ENCODE data around the gene ECI1.
"Not testable (repeated sequence)": the region's sequence is repeated elsewhere in the genome, so short reads cannot be mapped to it uniquely, and the experiment has no call there.

Gene ECI1

DNA sequence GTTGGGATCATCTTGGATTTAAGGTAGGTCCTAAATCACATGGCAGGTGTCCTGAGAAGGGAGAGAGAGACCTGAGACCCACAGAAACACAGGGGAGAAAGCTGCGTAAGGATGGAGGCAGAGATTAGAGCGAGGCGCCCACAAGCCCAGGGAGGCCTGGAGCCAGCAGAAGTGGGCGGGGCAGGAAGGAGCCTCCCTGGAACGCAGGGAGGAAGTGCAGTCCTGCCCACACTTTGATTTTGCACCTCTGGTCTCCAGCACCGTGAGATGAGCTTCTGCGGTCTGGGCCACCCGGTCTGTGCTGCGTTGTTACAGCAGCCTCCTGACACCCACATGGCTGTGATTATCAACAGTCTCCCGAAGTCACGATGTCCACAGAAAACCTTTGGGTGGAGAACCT is 8.8 kb downstream of the ECI1 start:
- Histone ChIP-seq H3K4me1 (ENCODE audit: low read length) (no peaks in the 10 kb centered on the region), H3K36me3 (replicated peaks; ENCODE audit: insufficient read depth, low read length) (peaks cover 5% of the 10 kb centered on the region; the same call in 1 of the 2 replicates), H3K27ac (ENCODE audit: low read length) (no peak overlapping the region)

DNA sequence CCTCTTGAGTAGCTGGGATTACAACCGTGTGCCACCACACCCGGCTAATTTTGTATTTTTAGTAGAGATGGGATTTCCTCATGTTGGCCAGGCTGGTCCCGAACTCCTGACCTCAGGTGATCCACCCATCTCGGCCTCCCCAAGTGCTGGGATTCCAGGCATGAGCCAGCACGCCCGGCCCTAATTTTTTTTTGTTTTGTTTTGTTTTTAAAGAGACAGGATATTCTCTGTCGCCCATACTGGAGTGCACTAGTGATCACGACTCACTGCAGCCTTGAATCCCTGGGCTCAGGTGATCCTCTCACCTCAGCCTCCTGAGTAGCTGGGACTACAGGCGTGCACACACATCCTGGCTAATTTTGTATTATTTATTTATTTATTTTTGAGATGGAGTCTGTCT is 11.1 kb downstream of the ECI1 start:
- not testable (repeated sequence) for H3K79me2 ChIP-seq (ENCODE audit: low read length); H3K9me3 ChIP-seq (replicated peaks; ENCODE audit: insufficient read depth, low read length); H3K9ac ChIP-seq (ENCODE audit: low read length); H3K4me2 ChIP-seq (ENCODE audit: low read depth, low read length); DNase-seq; H3K4me3 ChIP-seq (ENCODE audit: low read length); H3F3A ChIP-seq (ENCODE audit: insufficient read depth, low read length); H2AFZ ChIP-seq (ENCODE audit: low read length); H4K20me1 ChIP-seq (ENCODE audit: insufficient read depth, low read length); H3K36me3 ChIP-seq (replicated peaks; ENCODE audit: insufficient read depth, low read length); H3K27me3 ChIP-seq (replicated peaks; ENCODE audit: insufficient read depth, low read length); H3K4me1 ChIP-seq (ENCODE audit: low read length); H3K9me2 ChIP-seq (replicated peaks; ENCODE audit: insufficient read depth, low read length); H3K27ac ChIP-seq (ENCODE audit: low read length)

More for the DNA sequence above, 8.8 kb downstream of the ECI1 start:
- Histone ChIP-seq H4K20me1 (ENCODE audit: insufficient read depth, low read length) (no peaks in the 10 kb centered on the region), H3K79me2 (ENCODE audit: low read length) (peaks cover 26% of the 10 kb centered on the region), H3K4me3 (ENCODE audit: low read length) (no peak overlapping the region), H2AFZ (ENCODE audit: low read length) (no peak overlapping the region), H3K4me2 (ENCODE audit: low read depth, low read length) (no peak overlapping the region), H3K9me3 (replicated peaks; ENCODE audit: insufficient read depth, low read length) (no peaks in the 10 kb centered on the region), H3K9ac (ENCODE audit: low read length) (no peak overlapping the region), H3K9me2 (replicated peaks; ENCODE audit: insufficient read depth, low read length) (no peaks in the 10 kb centered on the region), H3K27me3 (replicated peaks; ENCODE audit: insufficient read depth, low read length) (no peaks in the 10 kb centered on the region), H3F3A (ENCODE audit: insufficient read depth, low read length) (no peaks in the 10 kb centered on the region)
- TF ChIP-seq EZH2 (optimal IDR thresholded peaks at IDR 0.05; ENCODE audit: low read depth, low read length) (no peak), EZH2phosphoT487 (IDR thresholded peaks at IDR 0.05; ENCODE audit: low read length) (no peak)
- TF ChIP-seq, protein P1, sequence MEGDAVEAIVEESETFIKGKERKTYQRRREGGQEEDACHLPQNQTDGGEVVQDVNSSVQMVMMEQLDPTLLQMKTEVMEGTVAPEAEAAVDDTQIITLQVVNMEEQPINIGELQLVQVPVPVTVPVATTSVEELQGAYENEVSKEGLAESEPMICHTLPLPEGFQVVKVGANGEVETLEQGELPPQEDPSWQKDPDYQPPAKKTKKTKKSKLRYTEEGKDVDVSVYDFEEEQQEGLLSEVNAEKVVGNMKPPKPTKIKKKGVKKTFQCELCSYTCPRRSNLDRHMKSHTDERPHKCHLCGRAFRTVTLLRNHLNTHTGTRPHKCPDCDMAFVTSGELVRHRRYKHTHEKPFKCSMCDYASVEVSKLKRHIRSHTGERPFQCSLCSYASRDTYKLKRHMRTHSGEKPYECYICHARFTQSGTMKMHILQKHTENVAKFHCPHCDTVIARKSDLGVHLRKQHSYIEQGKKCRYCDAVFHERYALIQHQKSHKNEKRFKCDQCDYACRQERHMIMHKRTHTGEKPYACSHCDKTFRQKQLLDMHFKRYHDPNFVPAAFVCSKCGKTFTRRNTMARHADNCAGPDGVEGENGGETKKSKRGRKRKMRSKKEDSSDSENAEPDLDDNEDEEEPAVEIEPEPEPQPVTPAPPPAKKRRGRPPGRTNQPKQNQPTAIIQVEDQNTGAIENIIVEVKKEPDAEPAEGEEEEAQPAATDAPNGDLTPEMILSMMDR (IDR thresholded peaks at IDR 0.05; ENCODE audit: low read length): no peak
- DNase-seq: no peak

DNA sequence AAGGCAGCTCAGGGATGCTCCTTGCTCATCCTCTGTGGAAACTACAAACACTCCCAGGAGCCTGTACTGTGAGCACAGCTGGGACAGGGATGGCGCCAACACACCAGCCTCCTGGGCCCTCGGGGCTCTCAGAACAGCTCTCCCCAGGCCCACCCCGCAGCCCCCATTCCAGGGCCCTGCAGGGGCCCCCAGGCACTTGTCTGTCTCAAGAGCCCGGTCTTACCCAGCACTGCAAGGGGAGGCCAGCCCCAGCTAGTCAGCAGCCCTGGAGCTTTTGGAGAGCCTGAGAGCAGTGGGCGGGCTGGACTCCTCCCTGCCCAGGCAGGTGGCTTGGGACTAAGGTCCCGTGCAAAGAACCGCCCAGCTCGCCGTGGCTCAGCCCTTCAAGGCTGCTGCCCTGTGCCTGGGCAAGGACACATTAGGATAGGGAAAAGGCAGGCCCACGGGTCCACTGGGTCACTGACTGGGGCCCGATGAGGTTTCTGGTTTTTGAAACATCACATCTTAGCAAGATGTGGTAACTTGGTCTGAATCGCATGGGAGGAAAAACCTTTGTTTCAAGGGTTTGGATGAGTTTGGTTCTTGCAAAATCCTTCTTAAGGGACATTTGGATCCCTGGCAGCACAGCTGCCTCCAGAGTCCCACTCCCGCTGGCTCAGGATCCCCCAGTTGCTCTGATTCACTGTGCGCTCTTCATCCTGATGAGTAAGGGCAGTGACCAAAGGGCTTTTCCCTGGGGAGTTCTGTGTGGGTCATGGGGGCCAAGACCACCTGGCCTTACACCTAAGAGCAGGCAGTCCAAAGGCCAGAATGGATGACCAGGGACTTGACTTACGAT is 12.3 kb downstream of the ECI1 start:
- DNase-seq: no peak
- H2AFZ ChIP-seq (ENCODE audit: low read length): no peak overlapping the region
- peaks cover 2% of the 10 kb centered on the region; the same call in 1 of the 2 replicates for H3K36me3 ChIP-seq (replicated peaks; ENCODE audit: insufficient read depth, low read length)
- H3F3A ChIP-seq (ENCODE audit: insufficient read depth, low read length): no peaks in the 10 kb centered on the region
- H3K4me1 ChIP-seq (ENCODE audit: low read length): no peaks in the 10 kb centered on the region
- H4K20me1 ChIP-seq (ENCODE audit: insufficient read depth, low read length): no peaks in the 10 kb centered on the region
- TF ChIP-seq, protein P1 (IDR thresholded peaks at IDR 0.05; ENCODE audit: low read length): no peak
- TF ChIP-seq EZH2 (optimal IDR thresholded peaks at IDR 0.05; ENCODE audit: low read depth, low read length) (no peak), EZH2phosphoT487 (IDR thresholded peaks at IDR 0.05; ENCODE audit: low read length) (no peak)
- H3K27me3 ChIP-seq (replicated peaks; ENCODE audit: insufficient read depth, low read length): no peaks in the 10 kb centered on the region; the same call in 1 of the 2 replicates
- H3K9ac ChIP-seq (ENCODE audit: low read length): no peak overlapping the region
- H3K79me2 ChIP-seq (ENCODE audit: low read length): peaks cover 1% of the 10 kb centered on the region; the same call in 1 of the 2 replicates
- no peak overlapping the region for H3K4me3 ChIP-seq (ENCODE audit: low read length)
- H3K9me2 ChIP-seq (replicated peaks; ENCODE audit: insufficient read depth, low read length): no peaks in the 10 kb centered on the region
- H3K27ac ChIP-seq (ENCODE audit: low read length): no peak overlapping the region
- no peaks in the 10 kb centered on the region for H3K9me3 ChIP-seq (replicated peaks; ENCODE audit: insufficient read depth, low read length)
- no peak overlapping the region for H3K4me2 ChIP-seq (ENCODE audit: low read depth, low read length)
